Left ventricle myocardium inferior (tissue), 1 donor: Measurements from ENCODE around the gene PER2. TPM values are rescaled to one million over a fixed set of nuclear protein-coding genes. Genes with fewer than 3 reads are reported as not detected.

Source experiments
- DNase-seq: peaks from one replicate; pipeline ENCODE4 v3.0.0-alpha.2; 2020
- H3K27ac ChIP-seq: fragments of 200-600 bp; replicated peaks from 2 replicates; pipeline ENCODE4 v1.8.0; 2021
- H3K27me3 ChIP-seq: fragments of 200-600 bp; 2 replicates; pipeline ENCODE4 v1.8.0; 2021; ENCODE audit warnings: low read depth
- H3K36me3 ChIP-seq: fragments of 200-600 bp; 2 replicates; pipeline ENCODE4 v1.8.0; 2021
- H3K4me1 ChIP-seq: fragments of 200-600 bp; 2 replicates; pipeline ENCODE4 v1.8.0; 2021
- H3K4me3 ChIP-seq: fragments of 200-600 bp; 2 replicates; pipeline ENCODE4 v1.8.0; 2021; ENCODE audit warnings: mild to moderate bottlenecking, moderate library complexity
- H3K9me3 ChIP-seq: fragments of 200-600 bp; replicated peaks from 2 replicates; pipeline ENCODE4 v1.8.0; 2021
- CTCF ChIP-seq: fragments of 200-600 bp; IDR thresholded peaks from 2 replicates; pipeline ENCODE4 v1.8.0; 2021; ENCODE audit warnings: antibody characterized with exemption, mild to moderate bottlenecking, borderline replicate concordance
- intact Hi-C: fragments of 100-400 bp; cut with micrococcal nuclease; formaldehyde crosslinking; loops from one replicate; pipeline ENCODE4 v1.11.0; 2022
- total RNA-seq: library from RNA; stranded (reverse); fragmentation: NEBNext Ultra II Directional; extraction: Animal tissue kit (Norgen Biotek cat#: 25700); gene quantifications from one replicate; pipeline ENCODE4 v1.2.1, GENCODE V29; 2021
- donor health status: DM: no; HTN: yes; CAD: no; lungs with severe emphysema.

Gene PER2
- total RNA-seq, 1 donor from 2014 or later = 3.4 TPM

DNA sequence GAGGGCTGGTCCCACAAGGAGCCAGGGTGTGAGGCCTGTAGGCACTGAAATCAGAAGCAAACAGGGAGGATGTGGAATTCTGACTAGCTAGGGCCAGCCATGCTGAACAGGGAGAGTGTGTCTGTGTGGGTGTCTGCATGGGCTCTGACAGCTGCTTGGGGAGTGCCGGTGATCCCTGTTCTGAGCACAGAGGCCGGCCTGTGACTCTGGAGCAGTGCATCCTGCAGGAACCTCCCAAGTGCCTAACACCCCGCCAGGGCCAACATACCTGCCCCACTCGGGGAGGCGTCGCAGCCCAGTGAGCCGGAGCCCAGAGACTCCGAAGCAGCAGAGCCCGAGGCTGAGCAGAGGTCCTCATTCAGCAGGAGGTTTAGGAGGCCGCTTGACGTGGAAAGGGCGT, 37.1 kb downstream of the PER2 start:
- no peak for TF ChIP-seq CTCF
- Histone ChIP-seq H3K27me3 (no peaks in the 10 kb centered on the region), H3K36me3 (peaks cover 93% of the 10 kb centered on the region), H3K4me3 (no peak overlapping the region), H3K4me1 (peaks cover under 1% of the 10 kb centered on the region), H3K9me3 (no peaks in the 10 kb centered on the region), H3K27ac (no peak overlapping the region)
- no peak for DNase-seq
- intact Hi-C loops = no loop called here

DNA sequence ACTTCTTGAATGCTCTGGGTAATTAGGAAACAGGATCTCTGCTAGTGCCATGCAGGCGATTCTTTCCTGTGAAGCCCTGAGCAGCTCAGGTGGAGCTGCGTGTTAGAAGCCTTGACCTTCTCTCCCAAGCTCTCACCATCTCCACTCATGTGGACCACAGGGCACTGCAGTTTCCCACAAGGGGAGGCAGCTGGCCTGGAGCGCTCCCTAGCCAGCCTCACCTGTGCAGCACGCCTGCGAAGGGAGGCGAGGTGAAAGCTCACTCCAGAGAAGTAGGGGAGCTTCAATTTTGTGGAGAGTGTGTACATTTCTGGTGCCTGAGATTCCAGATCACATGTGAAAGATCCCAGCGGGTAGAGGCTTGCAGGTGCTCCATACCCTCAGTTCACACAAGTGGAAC, 37.5 kb downstream of the PER2 start:
- peaks cover 93% of the 10 kb centered on the region for H3K36me3 ChIP-seq
- H3K27ac ChIP-seq = no peak overlapping the region
- H3K9me3 ChIP-seq = no peaks in the 10 kb centered on the region
- DNase-seq = no peak
- no peak for TF ChIP-seq CTCF
- no peaks in the 10 kb centered on the region for H3K4me1 ChIP-seq
- no peak overlapping the region for H3K4me3 ChIP-seq
- intact Hi-C loops = no loop called here
- no peaks in the 10 kb centered on the region for H3K27me3 ChIP-seq

DNA sequence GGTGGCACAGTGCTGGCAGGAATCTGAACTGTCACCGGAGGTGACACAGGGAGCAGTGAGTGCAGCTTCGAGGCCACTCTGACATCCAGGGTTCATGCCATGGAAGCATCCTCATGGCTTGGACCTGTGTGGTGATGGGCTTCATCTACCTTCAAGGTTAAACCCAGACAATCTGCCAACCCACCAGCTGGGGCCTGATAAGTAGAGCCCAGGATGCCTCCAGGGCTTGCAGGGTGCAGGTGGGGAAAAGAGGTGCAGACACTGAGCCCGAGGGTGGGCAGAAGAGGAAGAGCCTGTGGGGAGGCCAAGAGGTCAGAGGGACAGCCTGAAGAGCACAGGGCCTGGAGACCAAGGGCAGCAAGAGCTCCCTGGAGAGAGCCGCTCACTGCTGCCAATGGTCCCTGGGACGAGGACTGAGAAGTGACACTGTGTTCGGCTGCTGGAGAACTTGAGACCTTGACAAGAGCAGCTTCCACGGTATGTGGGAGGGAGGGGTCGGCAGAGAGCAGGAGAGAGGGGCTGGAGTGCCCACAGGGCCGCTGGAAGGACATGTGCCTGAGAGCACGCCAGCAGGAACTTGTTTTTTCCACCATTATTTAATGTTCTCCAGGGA, 40.5 kb downstream of the PER2 start:
- intact Hi-C loops = no loop called here
- peaks cover 74% of the 10 kb centered on the region for H3K36me3 ChIP-seq
- no peak overlapping the region for H3K27ac ChIP-seq
- DNase-seq = no peak
- no peak for TF ChIP-seq CTCF
- H3K9me3 ChIP-seq = no peaks in the 10 kb centered on the region
- peaks cover 5% of the 10 kb centered on the region for H3K4me1 ChIP-seq
- H3K27me3 ChIP-seq = no peaks in the 10 kb centered on the region
- H3K4me3 ChIP-seq = no peak overlapping the region

- no peak for TF ChIP-seq CTCF
- H3K36me3 ChIP-seq = peaks cover 66% of the 10 kb centered on the region
- no peak overlapping the region for H3K4me3 ChIP-seq
- no peaks in the 10 kb centered on the region for H3K27me3 ChIP-seq
- peaks cover 13% of the 10 kb centered on the region for H3K4me1 ChIP-seq
- no peak for DNase-seq
- H3K9me3 ChIP-seq = no peaks in the 10 kb centered on the region
- intact Hi-C loops = no loop called here
- H3K27ac ChIP-seq = no peak overlapping the region
These were observed 41.2 kb downstream of the PER2 start for GRCh38 chr2:238247002-238247822.

GRCh38 chr2:238244151-238244550, 44.3 kb downstream of the PER2 start:
- Histone ChIP-seq H3K27ac (no peak overlapping the region), H3K4me3 (no peak overlapping the region), H3K9me3 (no peaks in the 10 kb centered on the region), H3K27me3 (peaks cover 6% of the 10 kb centered on the region), H3K4me1 (peaks cover 35% of the 10 kb centered on the region), H3K36me3 (peaks cover 37% of the 10 kb centered on the region)
- DNase-seq = no peak
- no peak for TF ChIP-seq CTCF
- intact Hi-C loops = no loop called here
